ENCODE measurements around the gene IRAG1. TPM values are rescaled to one million over a fixed set of nuclear protein-coding genes. Genes with fewer than 3 reads are reported as not detected.
A peak's percentile ranks its signal among the peaks of the same experiment; 100 is the strongest.

IRAG1 gene
- total and polyA plus RNA-seq, 2 experiments from 2014 or later, result 1.5 to 2.7 TPM

DNA sequence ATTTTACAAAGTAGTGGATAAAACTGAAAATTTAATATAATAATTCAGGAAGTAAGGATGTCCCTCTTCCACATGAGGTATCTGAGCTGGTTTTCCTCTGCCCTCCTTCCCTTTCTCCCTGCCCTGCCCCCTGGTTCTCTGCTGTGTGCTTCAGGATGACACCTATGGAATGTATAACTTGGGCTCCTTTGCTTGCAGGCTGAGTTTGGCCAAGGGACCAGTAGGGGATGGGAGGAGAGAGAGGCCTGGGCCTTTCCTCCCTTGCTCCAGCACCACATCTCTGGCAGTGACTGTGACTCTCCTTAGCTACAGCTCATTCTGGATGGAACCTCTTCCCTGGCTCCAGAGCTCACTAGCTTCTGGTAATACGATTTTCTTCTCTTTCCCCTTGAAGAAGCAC lies 10.1 kb downstream of the IRAG1 start:
- DNase-seq (ENCODE audit: low spot score), result no peak
- H3F3A ChIP-seq (replicated peaks; ENCODE audit: low read depth), result no peaks in the 10 kb centered on the region
- ATAC-seq, result peak; percentile 77
- no peaks in the 10 kb centered on the region for H3K36me3 ChIP-seq (ENCODE audit: insufficient read depth)
- H3K27me3 ChIP-seq (ENCODE audit: insufficient read depth), result no peaks in the 10 kb centered on the region
- H3K4me2 ChIP-seq, result no peak overlapping the region
- no peak overlapping the region for H3K27ac ChIP-seq (ENCODE audit: low read depth)
- no peak overlapping the region for H3K4me3 Mint-ChIP-seq
- 0 out of 2 replicates have a peak, but pooled peaks cover 2% of the 10 kb centered on the region for H3K9me2 ChIP-seq (ENCODE audit: insufficient read depth)
- H2AFZ ChIP-seq, result no peak overlapping the region
- H3K4me3 ChIP-seq, result no peak overlapping the region
- no peak overlapping the region for H3K27ac Mint-ChIP-seq
- no peaks in the 10 kb centered on the region for H3K27me3 Mint-ChIP-seq (ENCODE audit: insufficient read depth, low read depth, poor library complexity)
- H3K79me2 ChIP-seq (replicated peaks; ENCODE audit: insufficient read depth), result no peaks in the 10 kb centered on the region
- H3K4me1 ChIP-seq (ENCODE audit: insufficient read depth), result no peaks in the 10 kb centered on the region
- TF ChIP-seq, protein P1, sequence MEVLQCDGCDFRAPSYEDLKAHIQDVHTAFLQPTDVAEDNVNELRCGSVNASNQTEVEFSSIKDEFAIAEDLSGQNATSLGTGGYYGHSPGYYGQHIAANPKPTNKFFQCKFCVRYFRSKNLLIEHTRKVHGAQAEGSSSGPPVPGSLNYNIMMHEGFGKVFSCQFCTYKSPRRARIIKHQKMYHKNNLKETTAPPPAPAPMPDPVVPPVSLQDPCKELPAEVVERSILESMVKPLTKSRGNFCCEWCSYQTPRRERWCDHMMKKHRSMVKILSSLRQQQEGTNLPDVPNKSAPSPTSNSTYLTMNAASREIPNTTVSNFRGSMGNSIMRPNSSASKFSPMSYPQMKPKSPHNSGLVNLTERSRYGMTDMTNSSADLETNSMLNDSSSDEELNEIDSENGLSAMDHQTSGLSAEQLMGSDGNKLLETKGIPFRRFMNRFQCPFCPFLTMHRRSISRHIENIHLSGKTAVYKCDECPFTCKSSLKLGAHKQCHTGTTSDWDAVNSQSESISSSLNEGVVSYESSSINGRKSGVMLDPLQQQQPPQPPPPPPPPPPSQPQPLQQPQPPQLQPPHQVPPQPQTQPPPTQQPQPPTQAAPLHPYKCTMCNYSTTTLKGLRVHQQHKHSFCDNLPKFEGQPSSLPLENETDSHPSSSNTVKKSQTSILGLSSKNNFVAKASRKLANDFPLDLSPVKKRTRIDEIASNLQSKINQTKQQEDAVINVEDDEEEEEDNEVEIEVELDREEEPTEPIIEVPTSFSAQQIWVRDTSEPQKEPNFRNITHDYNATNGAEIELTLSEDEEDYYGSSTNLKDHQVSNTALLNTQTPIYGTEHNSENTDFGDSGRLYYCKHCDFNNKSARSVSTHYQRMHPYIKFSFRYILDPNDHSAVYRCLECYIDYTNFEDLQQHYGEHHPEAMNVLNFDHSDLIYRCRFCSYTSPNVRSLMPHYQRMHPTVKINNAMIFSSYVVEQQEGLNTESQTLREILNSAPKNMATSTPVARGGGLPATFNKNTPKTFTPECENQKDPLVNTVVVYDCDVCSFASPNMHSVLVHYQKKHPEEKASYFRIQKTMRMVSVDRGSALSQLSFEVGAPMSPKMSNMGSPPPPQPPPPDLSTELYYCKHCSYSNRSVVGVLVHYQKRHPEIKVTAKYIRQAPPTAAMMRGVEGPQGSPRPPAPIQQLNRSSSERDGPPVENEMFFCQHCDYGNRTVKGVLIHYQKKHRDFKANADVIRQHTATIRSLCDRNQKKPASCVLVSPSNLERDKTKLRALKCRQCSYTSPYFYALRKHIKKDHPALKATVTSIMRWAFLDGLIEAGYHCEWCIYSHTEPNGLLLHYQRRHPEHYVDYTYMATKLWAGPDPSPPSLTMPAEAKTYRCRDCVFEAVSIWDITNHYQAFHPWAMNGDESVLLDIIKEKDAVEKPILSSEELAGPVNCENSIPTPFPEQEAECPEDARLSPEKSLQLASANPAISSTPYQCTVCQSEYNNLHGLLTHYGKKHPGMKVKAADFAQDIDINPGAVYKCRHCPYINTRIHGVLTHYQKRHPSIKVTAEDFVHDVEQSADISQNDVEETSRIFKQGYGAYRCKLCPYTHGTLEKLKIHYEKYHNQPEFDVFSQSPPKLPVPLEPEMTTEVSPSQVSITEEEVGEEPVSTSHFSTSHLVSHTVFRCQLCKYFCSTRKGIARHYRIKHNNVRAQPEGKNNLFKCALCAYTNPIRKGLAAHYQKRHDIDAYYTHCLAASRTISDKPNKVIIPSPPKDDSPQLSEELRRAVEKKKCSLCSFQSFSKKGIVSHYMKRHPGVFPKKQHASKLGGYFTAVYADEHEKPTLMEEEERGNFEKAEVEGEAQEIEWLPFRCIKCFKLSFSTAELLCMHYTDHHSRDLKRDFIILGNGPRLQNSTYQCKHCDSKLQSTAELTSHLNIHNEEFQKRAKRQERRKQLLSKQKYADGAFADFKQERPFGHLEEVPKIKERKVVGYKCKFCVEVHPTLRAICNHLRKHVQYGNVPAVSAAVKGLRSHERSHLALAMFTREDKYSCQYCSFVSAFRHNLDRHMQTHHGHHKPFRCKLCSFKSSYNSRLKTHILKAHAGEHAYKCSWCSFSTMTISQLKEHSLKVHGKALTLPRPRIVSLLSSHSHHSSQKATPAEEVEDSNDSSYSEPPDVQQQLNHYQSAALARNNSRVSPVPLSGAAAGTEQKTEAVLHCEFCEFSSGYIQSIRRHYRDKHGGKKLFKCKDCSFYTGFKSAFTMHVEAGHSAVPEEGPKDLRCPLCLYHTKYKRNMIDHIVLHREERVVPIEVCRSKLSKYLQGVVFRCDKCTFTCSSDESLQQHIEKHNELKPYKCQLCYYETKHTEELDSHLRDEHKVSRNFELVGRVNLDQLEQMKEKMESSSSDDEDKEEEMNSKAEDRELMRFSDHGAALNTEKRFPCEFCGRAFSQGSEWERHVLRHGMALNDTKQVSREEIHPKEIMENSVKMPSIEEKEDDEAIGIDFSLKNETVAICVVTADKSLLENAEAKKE (CRISPR knock-in tag; IDR thresholded peaks at IDR 0.05), result no peak
- TF ChIP-seq STAT1 (IDR thresholded peaks at IDR 0.05; ENCODE audit: unreplicated experiment) (no peak), EZH2 (IDR thresholded peaks at IDR 0.05; ENCODE audit: low read depth, unreplicated experiment) (no peak), EZH2phosphoT487 (IDR thresholded peaks at IDR 0.05; ENCODE audit: unreplicated experiment) (no peak)
- TF ChIP-seq, protein P2, sequence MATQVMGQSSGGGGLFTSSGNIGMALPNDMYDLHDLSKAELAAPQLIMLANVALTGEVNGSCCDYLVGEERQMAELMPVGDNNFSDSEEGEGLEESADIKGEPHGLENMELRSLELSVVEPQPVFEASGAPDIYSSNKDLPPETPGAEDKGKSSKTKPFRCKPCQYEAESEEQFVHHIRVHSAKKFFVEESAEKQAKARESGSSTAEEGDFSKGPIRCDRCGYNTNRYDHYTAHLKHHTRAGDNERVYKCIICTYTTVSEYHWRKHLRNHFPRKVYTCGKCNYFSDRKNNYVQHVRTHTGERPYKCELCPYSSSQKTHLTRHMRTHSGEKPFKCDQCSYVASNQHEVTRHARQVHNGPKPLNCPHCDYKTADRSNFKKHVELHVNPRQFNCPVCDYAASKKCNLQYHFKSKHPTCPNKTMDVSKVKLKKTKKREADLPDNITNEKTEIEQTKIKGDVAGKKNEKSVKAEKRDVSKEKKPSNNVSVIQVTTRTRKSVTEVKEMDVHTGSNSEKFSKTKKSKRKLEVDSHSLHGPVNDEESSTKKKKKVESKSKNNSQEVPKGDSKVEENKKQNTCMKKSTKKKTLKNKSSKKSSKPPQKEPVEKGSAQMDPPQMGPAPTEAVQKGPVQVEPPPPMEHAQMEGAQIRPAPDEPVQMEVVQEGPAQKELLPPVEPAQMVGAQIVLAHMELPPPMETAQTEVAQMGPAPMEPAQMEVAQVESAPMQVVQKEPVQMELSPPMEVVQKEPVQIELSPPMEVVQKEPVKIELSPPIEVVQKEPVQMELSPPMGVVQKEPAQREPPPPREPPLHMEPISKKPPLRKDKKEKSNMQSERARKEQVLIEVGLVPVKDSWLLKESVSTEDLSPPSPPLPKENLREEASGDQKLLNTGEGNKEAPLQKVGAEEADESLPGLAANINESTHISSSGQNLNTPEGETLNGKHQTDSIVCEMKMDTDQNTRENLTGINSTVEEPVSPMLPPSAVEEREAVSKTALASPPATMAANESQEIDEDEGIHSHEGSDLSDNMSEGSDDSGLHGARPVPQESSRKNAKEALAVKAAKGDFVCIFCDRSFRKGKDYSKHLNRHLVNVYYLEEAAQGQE (IDR thresholded peaks at IDR 0.05; ENCODE audit: unreplicated experiment), result no peak
- no peaks in the 10 kb centered on the region for H3K36me3 Mint-ChIP-seq (ENCODE audit: low read depth)
- no peaks in the 10 kb centered on the region for H3K9me3 Mint-ChIP-seq
- no peaks in the 10 kb centered on the region for H3K4me1 Mint-ChIP-seq
- no peaks in the 10 kb centered on the region for H4K20me1 ChIP-seq (replicated peaks; ENCODE audit: insufficient read depth)
